Measurements from ENCODE around the gene ATOSB. TPM values are rescaled to one million over a fixed set of nuclear protein-coding genes. Genes with fewer than 3 reads are reported as not detected.

Gene ATOSB
- total RNA-seq, 1 experiment from 2014 or later = 9.2 TPM

DNA sequence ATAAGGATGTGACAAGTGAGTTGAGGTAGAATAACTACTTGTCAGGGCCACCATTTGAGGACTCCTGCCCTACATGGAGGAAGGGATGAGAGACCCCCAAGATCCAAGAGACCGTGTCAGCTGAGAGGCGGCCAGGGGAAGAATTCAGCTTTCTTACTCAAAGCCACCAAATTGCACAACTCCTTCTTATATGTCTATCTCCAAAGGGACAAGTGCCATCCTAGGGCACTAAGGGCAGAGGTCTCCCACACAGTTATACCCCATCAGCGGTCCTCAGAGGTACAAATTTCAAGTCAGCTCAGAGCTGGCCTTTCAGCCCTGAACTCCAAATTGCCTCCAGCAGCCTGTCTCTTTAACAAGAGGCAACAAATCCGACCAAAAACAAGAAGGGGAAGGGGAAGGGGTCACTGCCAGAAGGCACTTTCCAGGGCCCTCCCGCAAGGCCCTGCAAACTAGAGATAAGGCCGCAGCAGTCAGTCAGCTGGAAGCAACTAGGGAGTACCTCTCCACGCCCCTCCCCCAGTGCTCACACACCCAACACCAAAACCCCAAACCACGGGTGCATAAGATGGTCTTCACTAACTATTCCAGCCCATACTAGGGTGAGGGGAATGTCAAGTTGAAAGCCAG is 6.6 kb downstream of the ATOSB start:
- no peak overlapping the region for H3K4me2 ChIP-seq (ENCODE audit: low read length)

DNA sequence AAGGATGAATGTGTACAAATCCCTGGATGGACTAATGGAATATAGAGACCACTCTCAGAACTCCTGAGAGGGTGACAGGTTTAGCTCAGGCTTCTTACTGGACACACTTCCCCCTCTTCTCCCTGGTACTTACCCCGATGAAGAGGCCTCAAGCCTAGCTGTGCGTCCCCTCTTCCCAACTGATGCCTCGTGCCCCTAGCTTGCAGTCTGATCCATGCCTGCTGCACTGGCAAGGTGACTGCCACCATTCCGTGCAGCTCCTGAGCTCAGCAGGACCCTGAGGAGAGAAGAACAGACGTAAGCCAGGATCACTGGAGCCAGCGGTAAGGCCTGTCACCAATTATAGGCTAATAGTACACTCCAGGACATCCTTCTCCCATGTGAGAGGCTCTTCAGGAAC is 7.2 kb downstream of the ATOSB start:
- POLR2A ChIA-PET (ENCODE audit: unreplicated experiment) = interaction anchor here (0.5 kb wide), 1 partner anchor 337 kb away, joined by 4 read pairs; no protein-coding TSS in a partner anchor
- intact Hi-C loops (cut with micrococcal nuclease) = no loop called here
- Histone ChIP-seq H3F3A (ENCODE audit: low read length, unreplicated experiment) (no peaks in the 10 kb centered on the region), H3K79me2 (ENCODE audit: low read length) (no peaks in the 10 kb centered on the region), H3K4me3 (ENCODE audit: low read length) (no peak overlapping the region), H2AFZ (ENCODE audit: low read length) (no peak overlapping the region), H3K9me2 (replicated peaks; ENCODE audit: low read length) (no peaks in the 10 kb centered on the region), H3K9me3 (ENCODE audit: low read length) (no peaks in the 10 kb centered on the region), H3K27ac (ENCODE audit: low read length) (no peak overlapping the region), H3K4me1 (ENCODE audit: insufficient read depth, low read length) (peaks cover 26% of the 10 kb centered on the region), H3K9ac (ENCODE audit: low read length) (no peak overlapping the region), H3K4me2 (ENCODE audit: low read length) (no peak overlapping the region), H3K36me3 (ENCODE audit: low read depth, low read length) (no peaks in the 10 kb centered on the region), H4K20me1 (ENCODE audit: low read length) (no peaks in the 10 kb centered on the region), H3K27me3 (ENCODE audit: low read length) (no peaks in the 10 kb centered on the region)
- no peak for DNase-seq
- BruUV-seq (replicated peaks) = no TSS peak
- ATAC-seq = no peak
- CTCF ChIA-PET = no interaction called here
- TF ChIP-seq, protein P1, sequence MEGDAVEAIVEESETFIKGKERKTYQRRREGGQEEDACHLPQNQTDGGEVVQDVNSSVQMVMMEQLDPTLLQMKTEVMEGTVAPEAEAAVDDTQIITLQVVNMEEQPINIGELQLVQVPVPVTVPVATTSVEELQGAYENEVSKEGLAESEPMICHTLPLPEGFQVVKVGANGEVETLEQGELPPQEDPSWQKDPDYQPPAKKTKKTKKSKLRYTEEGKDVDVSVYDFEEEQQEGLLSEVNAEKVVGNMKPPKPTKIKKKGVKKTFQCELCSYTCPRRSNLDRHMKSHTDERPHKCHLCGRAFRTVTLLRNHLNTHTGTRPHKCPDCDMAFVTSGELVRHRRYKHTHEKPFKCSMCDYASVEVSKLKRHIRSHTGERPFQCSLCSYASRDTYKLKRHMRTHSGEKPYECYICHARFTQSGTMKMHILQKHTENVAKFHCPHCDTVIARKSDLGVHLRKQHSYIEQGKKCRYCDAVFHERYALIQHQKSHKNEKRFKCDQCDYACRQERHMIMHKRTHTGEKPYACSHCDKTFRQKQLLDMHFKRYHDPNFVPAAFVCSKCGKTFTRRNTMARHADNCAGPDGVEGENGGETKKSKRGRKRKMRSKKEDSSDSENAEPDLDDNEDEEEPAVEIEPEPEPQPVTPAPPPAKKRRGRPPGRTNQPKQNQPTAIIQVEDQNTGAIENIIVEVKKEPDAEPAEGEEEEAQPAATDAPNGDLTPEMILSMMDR (conservative IDR thresholded peaks at IDR 0.05; ENCODE audit: low read depth, low read length) = no peak
- TF ChIP-seq EZH2phosphoT487 (IDR thresholded peaks at IDR 0.05; ENCODE audit: borderline replicate concordance, low read length) (no peak), EZH2 (IDR thresholded peaks at IDR 0.05; ENCODE audit: low read length, unreplicated experiment) (no peak)

More for the DNA sequence above, 6.6 kb downstream of the ATOSB start:
- no TSS peak for BruUV-seq (replicated peaks)
- Histone ChIP-seq H3K9ac (ENCODE audit: low read length) (no peak overlapping the region), H3K4me1 (ENCODE audit: insufficient read depth, low read length) (peaks cover 30% of the 10 kb centered on the region), H3K27me3 (ENCODE audit: low read length) (no peaks in the 10 kb centered on the region), H3K4me3 (ENCODE audit: low read length) (no peak overlapping the region), H3K9me2 (replicated peaks; ENCODE audit: low read length) (no peaks in the 10 kb centered on the region), H3K79me2 (ENCODE audit: low read length) (no peaks in the 10 kb centered on the region), H3K36me3 (ENCODE audit: low read depth, low read length) (no peaks in the 10 kb centered on the region), H3K9me3 (ENCODE audit: low read length) (no peaks in the 10 kb centered on the region), H4K20me1 (ENCODE audit: low read length) (no peaks in the 10 kb centered on the region), H3F3A (ENCODE audit: low read length, unreplicated experiment) (no peaks in the 10 kb centered on the region), H3K27ac (ENCODE audit: low read length) (no peak overlapping the region), H2AFZ (ENCODE audit: low read length) (no peak overlapping the region)
- ATAC-seq (no peak), DNase-seq (no peak)
- intact Hi-C loops (cut with micrococcal nuclease) = no loop called here
- ChIA-PET CTCF (no interaction called here), POLR2A (ENCODE audit: unreplicated experiment) (no interaction called here)
- no peak for TF ChIP-seq EZH2phosphoT487 (IDR thresholded peaks at IDR 0.05; ENCODE audit: borderline replicate concordance, low read length)
- TF ChIP-seq, protein P1 (conservative IDR thresholded peaks at IDR 0.05; ENCODE audit: low read depth, low read length) = no peak
